Measurements from ENCODE around the gene GALT.
A peak's percentile ranks its signal among the peaks of the same experiment; 100 is the strongest.
"Not testable (repeated sequence)": the region's sequence is repeated elsewhere in the genome, so short reads cannot be mapped to it uniquely, and the experiment has no call there.

Gene GALT

GRCh38 chr9:34627716-34628655 is 18.5 kb upstream of the GALT start:
- no peak for DNase-seq (ENCODE audit: low read depth)

- no peak for DNase-seq (ENCODE audit: low read depth)
Observed at GRCh38 chr9:34628656-34629490, 17.6 kb upstream of the GALT start, which contains the start of gene ARID3C. Gene ARID3C (minus strand): TSS chr9:34629066. CDS start chr9:34628014, 1,052 bp downstream.

- no peak for DNase-seq (ENCODE audit: low read depth)
Observed at GRCh38 chr9:34629491-34629808, 17.0 kb upstream of the GALT start.

- DNase-seq (ENCODE audit: low read depth) = no peak
Observed at GRCh38 chr9:34630402-34631154, 15.9 kb upstream of the GALT start.

GRCh38 chr9:34633166-34633565 is 13.3 kb upstream of the GALT start:
- DNase-seq (ENCODE audit: low read depth) = no peak

GRCh38 chr9:34633851-34634550 is 12.5 kb upstream of the GALT start:
- DNase-seq (ENCODE audit: low read depth) = peak; percentile 26

GRCh38 chr9:34634551-34635248 is 11.8 kb upstream of the GALT start:
- DNase-seq (ENCODE audit: low read depth) = no peak

GRCh38 chr9:34635556-34635955 is 10.9 kb upstream of the GALT start:
- DNase-seq (ENCODE audit: low read depth) = no peak

GRCh38 chr9:34636791-34637355 is 9.6 kb upstream of the GALT start:
- DNase-seq (ENCODE audit: low read depth) = no peak

- DNase-seq (ENCODE audit: low read depth) = peak; percentile 61
Observed at GRCh38 chr9:34637356-34638137, 8.9 kb upstream of the GALT start, which contains the start of gene SIGMAR1. Gene SIGMAR1 (minus strand): TSS chr9:34637787. CDS start chr9:34637697, 90 bp downstream.

- DNase-seq (ENCODE audit: low read depth) = no peak
Observed at GRCh38 chr9:34638138-34638445, 8.4 kb upstream of the GALT start.

- DNase-seq (ENCODE audit: low read depth) = not testable (repeated sequence)
Observed at GRCh38 chr9:34639322-34639721, 7.2 kb upstream of the GALT start.

- DNase-seq (ENCODE audit: low read depth) = no peak
Observed at GRCh38 chr9:34642679-34643078, 3.8 kb upstream of the GALT start.

- no peak for DNase-seq (ENCODE audit: low read depth)
Observed at GRCh38 chr9:34644766-34645314, 1.6 kb upstream of the GALT start.

- no peak for DNase-seq (ENCODE audit: low read depth)
Observed at GRCh38 chr9:34647084-34647403, 569 bp downstream of the GALT start.

GRCh38 chr9:34647651-34648050 is 1.2 kb downstream of the GALT start:
- no peak for DNase-seq (ENCODE audit: low read depth)

GRCh38 chr9:34648673-34649072 is 2.2 kb downstream of the GALT start:
- no peak for DNase-seq (ENCODE audit: low read depth)

- DNase-seq (ENCODE audit: low read depth) = no peak
Observed at GRCh38 chr9:34650816-34651215, 4.3 kb downstream of the GALT start.

GRCh38 chr9:34651321-34651720 is 4.8 kb downstream of the GALT start:
- DNase-seq (ENCODE audit: low read depth) = no peak

Data from non-pigmented ciliary epithelial cell (primary cell).